GM21825 (cell line): ENCODE data around the gene ZNF593OS.

ENCODE experiments used
- ATAC-seq: cut with Tn5 transposase; IDR thresholded peaks from one replicate; pipeline ENCODE4 v1.9.1; 2021; ENCODE audit warnings: mild to moderate bottlenecking, moderate library complexity; ENCODE audit not compliant: unreplicated experiment

Gene ZNF593OS

DNA sequence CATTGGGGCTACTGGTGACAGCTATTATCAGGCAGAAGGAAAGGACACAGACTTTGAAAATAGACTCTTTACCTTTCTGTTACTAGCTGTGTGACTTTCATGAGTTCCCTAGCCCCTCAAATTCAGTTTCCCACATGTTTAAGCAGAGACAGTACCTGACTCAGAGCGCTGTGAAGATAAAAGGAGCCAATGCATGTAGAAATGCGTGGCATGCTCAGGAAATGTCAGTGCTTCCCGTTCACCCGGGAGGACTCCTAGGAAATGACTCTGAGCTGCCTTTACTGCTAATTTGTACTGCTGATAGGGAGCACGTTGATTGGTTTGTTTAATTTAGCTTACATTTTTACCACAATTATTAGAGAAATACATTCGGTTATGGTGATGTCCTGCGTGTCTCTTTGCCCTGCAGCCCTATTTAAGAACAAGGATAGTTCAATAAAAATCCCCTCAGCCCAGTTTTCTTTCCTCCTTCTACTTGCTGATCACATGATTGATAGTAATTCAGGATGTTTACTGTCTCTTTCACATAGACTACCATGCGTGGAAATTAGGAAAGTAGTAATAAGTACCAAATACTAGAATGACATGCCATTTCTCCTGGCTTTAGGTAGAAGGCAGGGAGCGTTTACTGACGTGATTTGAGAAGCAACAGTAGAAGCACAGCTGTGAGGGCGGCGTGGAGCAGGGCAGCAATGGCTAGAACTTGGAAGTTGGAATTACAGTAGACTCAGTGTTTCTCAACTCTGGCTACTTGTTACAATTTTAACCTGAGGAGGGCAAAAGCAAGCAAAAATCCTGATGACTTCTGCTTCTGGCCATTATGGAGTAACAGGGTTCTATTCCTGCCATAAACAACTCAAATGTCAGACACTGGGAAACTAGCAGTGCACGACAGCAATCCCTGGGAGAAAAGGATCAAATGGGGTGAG lies 44.1 kb downstream of the ZNF593OS start:
- no peak for ATAC-seq

DNA sequence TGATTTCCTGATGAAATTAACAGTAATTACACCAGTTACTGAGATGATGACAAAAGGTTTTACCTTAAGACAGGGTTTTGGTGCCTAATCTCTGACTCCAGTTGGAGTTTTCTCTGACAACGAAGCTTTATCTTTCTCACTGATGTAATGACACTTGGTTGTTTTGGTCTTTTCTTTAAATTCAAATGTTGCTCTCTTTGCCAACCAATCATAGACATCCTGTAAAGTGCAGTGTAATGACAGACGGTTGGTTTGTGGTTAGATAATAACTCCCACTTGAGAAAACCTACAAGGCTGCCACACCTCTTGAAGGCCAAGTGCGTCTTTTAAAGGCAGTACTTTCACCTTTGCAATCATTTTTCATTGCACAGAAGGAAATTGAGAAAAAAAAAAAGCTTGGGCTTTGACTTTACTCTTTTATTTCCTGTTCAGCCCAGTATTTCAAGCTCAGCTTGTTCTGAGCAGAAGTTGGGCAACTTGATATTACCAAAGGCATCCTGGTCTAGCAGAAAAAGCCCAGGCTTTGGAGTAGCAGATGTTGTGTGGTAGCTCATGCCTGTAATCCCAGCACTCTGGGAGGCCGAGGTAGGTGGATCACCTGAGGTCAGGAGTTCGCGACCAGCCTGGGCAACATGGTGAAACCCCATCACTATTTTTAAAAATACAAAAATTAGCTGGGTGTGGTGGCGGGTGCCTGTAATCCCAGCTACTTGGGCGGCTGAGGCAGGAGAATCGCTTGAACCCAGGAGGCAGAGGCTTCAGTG lies 45.1 kb downstream of the ZNF593OS start:
- ATAC-seq = no peak

DNA sequence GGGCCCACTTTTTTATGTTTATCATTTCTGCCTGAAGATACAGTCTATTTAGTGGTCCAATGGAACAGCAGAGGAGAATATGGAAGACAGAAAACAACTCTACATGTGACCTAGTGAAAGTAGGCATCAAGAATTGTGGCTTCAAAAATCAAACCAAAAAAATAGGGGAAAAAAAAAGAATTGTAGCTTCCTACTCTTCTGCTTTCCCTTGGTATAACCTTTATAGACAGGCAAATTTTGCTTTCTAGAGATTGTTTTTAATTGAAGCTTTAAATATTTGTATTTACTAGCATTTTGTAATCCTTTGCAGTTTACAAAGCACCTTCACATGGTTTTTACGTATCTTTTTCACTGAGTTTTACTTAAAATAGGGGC lies 45.7 kb downstream of the ZNF593OS start:
- no peak for ATAC-seq

DNA sequence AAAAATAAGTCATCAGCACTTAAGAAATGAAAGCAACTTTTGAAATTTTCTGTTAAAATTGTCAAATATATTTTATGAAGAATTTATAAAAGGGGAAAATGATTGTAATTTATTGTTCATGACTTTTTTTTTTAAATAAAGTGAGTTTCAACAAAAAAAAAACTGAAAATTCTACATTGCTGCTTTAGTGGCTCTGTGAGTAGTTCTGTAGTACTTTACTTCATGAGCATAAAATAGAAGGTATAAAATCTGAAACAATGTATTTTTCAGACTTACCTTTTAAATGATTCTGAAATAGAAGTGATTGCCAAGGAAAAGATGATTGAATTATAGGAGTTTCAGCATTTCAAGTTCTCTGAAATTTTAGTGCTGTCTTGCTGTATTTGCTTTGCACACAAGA lies 46.2 kb downstream of the ZNF593OS start:
- ATAC-seq = no peak

- ATAC-seq = no peak
Measured at GRCh38 chr1:26124418-26125331, 47.0 kb downstream of the ZNF593OS start.

DNA sequence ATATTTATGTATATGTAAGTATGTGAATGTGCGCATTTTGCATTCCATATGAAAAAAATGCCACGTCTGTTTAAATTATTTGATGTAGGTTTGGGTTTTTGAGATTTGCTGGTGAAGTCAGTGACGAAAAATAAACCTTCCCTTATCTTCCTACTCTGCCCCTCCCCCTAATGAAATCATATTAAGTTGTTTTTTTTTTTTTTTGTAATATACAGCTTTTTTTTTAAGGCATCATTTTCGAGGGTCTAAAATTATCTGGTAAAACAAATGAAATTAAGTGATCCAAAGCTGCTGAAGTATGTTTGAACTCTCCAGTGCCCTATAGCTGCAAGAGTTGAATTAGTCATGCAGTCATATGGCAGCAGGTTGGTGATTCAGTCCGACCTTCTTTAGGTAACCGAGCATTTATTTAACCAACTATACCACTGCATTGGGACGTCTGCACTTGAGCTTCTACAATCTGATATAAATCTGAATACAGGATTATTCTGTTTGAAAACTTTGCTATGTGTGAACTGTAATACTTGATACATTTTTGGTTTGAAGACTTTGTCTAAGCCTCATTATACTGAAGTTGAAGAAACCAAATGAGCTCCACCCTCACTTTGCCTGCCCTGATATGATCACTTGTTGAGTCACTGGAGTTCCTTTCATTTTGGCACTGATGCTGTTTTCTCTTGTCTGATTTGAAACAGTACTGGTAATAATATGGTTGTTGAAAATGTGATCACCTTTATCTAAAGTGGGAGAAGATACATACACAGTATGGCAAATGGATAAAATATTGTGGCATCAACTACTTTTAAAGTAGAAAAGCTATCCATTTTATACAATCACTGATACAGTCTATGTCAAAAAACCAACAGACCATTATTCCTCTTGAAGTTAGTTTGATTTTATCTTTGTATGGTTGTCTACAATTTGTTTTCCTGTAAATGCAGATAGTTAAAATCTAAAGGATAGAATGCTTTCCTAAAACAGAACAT lies 48.4 kb downstream of the ZNF593OS start:
- ATAC-seq = no peak

DNA sequence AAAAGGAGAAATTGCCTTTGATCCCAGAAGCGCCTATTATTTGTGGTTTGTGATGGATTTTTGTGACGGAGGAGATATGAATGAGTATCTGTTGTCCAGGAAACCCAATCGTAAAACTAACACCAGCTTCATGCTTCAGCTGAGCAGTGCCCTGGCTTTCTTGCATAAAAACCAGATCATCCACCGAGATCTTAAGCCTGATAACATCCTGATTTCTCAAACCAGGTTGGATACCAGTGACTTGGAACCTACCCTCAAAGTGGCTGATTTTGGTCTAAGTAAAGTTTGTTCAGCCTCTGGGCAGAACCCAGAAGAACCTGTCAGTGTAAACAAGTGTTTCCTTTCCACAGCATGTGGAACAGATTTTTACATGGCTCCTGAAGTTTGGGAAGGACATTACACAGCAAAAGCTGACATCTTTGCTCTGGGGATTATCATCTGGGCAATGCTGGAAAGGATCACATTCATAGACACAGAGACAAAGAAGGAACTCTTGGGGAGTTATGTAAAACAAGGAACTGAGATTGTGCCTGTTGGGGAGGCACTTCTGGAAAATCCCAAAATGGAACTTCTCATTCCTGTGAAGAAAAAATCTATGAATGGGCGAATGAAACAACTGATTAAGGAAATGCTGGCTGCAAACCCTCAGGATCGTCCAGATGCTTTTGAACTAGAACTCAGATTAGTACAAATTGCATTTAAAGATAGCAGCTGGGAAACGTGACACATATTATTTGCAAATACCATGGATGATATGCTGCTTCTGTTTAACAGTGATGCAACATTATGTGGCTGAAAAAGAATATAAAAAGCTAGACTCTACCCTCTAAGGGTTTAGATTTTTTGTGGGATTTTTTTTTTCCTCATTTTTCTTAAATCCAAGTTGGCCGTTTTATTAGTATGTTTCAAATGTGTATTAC lies 49.5 kb downstream of the ZNF593OS start:
- no peak for ATAC-seq

- ATAC-seq = no peak
Measured at GRCh38 chr1:26119892-26120608, 51.6 kb downstream of the ZNF593OS start.
